Stimulated activated CD8-positive, alpha-beta memory T cell treated with anti-CD3 and anti-CD28 coated beads, Interleukin-2, amount 100 ng/mL, for 1 hour (primary cell): ENCODE measurements around the gene CSF1.

Source experiments
- DNase-seq, 2 donors: peaks; one replicate each; pipeline ENCODE4 v3.0.0-alpha.2; 2020; ENCODE audit warnings: low read depth in 2 of 2

Gene CSF1

GRCh38 chr1:109882288-109883245, 28.1 kb upstream of the CSF1 start:
- no peak for DNase-seq

- no peak for DNase-seq
Observed at GRCh38 chr1:109883248-109883955, 27.2 kb upstream of the CSF1 start.

- no peak for DNase-seq
Observed at GRCh38 chr1:109884242-109884891, 26.3 kb upstream of the CSF1 start.

- no peak for DNase-seq
Observed at GRCh38 chr1:109885589-109885988, 25.1 kb upstream of the CSF1 start.

- no peak for DNase-seq
Observed at GRCh38 chr1:109886827-109887226, 23.8 kb upstream of the CSF1 start.

- no peak for DNase-seq
Observed at GRCh38 chr1:109887271-109887670, 23.4 kb upstream of the CSF1 start.

GRCh38 chr1:109887884-109888283, 22.8 kb upstream of the CSF1 start:
- no peak for DNase-seq

- DNase-seq = no peak
Observed at GRCh38 chr1:109889094-109889493, 21.6 kb upstream of the CSF1 start.

GRCh38 chr1:109890115-109890953, 20.3 kb upstream of the CSF1 start:
- no peak for DNase-seq

GRCh38 chr1:109891930-109892329, 18.7 kb upstream of the CSF1 start:
- DNase-seq = no peak

- DNase-seq = no peak
Observed at GRCh38 chr1:109892561-109893368, 17.9 kb upstream of the CSF1 start.

GRCh38 chr1:109893532-109894171, 17.0 kb upstream of the CSF1 start:
- no peak for DNase-seq

- DNase-seq = no peak
Observed at GRCh38 chr1:109894823-109895719, 15.6 kb upstream of the CSF1 start.

GRCh38 chr1:109895720-109896504, 14.7 kb upstream of the CSF1 start:
- DNase-seq = no peak

GRCh38 chr1:109896681-109897080, 14.0 kb upstream of the CSF1 start:
- no peak for DNase-seq

GRCh38 chr1:109897259-109897955, 13.2 kb upstream of the CSF1 start:
- DNase-seq = no peak

GRCh38 chr1:109898842-109899241, 11.8 kb upstream of the CSF1 start:
- DNase-seq = no peak

- no peak for DNase-seq
Observed at GRCh38 chr1:109901141-109901523, 9.5 kb upstream of the CSF1 start.
